Sigmoid colon (tissue), 7 donors: Measurements from ENCODE around the gene RRP9. TPM values are rescaled to one million over a fixed set of nuclear protein-coding genes. Genes with fewer than 3 reads are reported as not detected.

Experiments
- DNase-seq: peaks from one replicate; pipeline ENCODE4 v3.0.0-alpha.2; 2019
- H3K27ac ChIP-seq, 4 donors: fragments of 200-600 bp; sonication (generic); one replicate each; pipeline ENCODE4 v1.5.1; 2016 to 2019; ENCODE audit warnings: mild to moderate bottlenecking in 1 of 4
- H3K27me3 ChIP-seq, 3 donors: fragments of 200-600 bp; sonication (generic); one replicate each; pipeline ENCODE4 v1.5.1; 2019; ENCODE audit warnings: mild to moderate bottlenecking in 1 of 3
- H3K36me3 ChIP-seq, 4 donors: fragments of 200-600 bp; sonication (generic); one replicate each; pipeline ENCODE4 v1.5.1; 2016 to 2019
- H3K4me1 ChIP-seq, 4 donors: fragments of 200-600 bp; sonication (generic); one replicate each; pipeline ENCODE4 v1.5.1; 2017 to 2019
- H3K4me3 ChIP-seq, 4 donors: fragments of 200-600 bp; sonication (generic); one replicate each; pipeline ENCODE4 v1.5.1; 2017 to 2019; ENCODE audit warnings: mild to moderate bottlenecking in 2 of 4, moderate library complexity in 1 of 4
- H3K9me3 ChIP-seq, 4 donors: fragments of 200-600 bp in 3 of 4; sonication (generic) in 3 of 4; one replicate each; pipeline versions ENCODE4 v1.5.1 to v1.6.1; 2013 to 2019
- EP300 ChIP-seq, 4 donors: sonication (generic); formaldehyde crosslinking; IDR thresholded peaks; one replicate each; pipeline ENCODE4 v1.6.1; 2017; ENCODE audit warnings: antibody characterized with exemption in 4 of 4
- POLR2A ChIP-seq, 2 donors: fragments of 450-650 bp; IDR thresholded peaks; one replicate each; pipeline ENCODE4 v1.6.1; 2016; ENCODE audit warnings: antibody characterized with exemption in 2 of 2, mild to moderate bottlenecking in 2 of 2, moderate library complexity in 2 of 2
- POLR2AphosphoS5 ChIP-seq, 4 donors: sonication (generic); formaldehyde crosslinking; IDR thresholded peaks; one replicate each; pipeline ENCODE4 v1.6.1; 2017; ENCODE audit warnings: antibody characterized with exemption in 4 of 4
- WGBS, 2 donors: extraction: QIAGEN DNeasy Blood & Tissue Kit; methylation state at CpG; one replicate each; pipeline ENCODE4 v1.1.7; 2013; 5-methylcytosine and 5-hydroxymethylcytosine counted together
- intact Hi-C: fragments of 100-400 bp; cut with DNase I; formaldehyde crosslinking; loops from one replicate; pipeline ENCODE4 v1.15.1; 2023
- polyA plus RNA-seq, 3 donors: library from polyadenylated mRNA; stranded (reverse); fragments of 200-250 nt; gene quantifications; one replicate each; pipeline ENCODE4 v1.2.3, GENCODE V29; 2013
- total RNA-seq, 4 donors: library from RNA; depleted of rRNA; stranded (reverse); fragments of >200 nt; gene quantifications; one replicate each; pipeline ENCODE4 v1.1.0, GENCODE V29; 2016
- TF ChIP-seq, protein P1 (sequence below), 4 experiments: fragments of 450-650 bp in 3 of 4; fragments of 200-600 bp in 1 of 4; IDR thresholded peaks; one replicate each; pipeline ENCODE4 v1.5.1; 2016 to 2019; ENCODE audit warnings: antibody characterized with exemption in 4 of 4, mild to moderate bottlenecking in 3 of 4, moderate library complexity in 2 of 4
- donor health status: healthy with polysubstance abuse.
- donor health status: Bipolar disorder and iron deficiency.
- donor health status: healthy.

Gene RRP9
- total and polyA plus RNA-seq, 7 donors = 6.4 to 29.0 (median 12.5) TPM

DNA sequence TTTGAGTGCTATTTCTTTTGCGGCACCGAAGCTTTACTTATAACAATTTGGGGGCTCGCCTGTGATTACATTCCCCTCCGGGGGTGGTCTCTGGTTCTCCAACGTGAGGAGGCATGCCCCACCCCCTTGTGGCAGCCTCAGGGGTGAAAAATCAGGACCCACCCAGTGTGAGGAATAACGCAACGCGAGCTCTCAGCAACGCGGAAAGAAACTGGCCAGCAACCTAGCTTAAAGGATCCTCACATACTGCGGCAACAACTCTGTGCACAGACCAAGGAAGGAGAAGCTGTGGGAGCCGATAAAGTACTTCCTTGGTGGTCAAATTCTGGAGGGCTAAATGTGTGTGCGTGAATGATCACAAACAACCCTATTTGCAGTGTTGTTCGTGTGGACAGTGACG, 44.3 kb downstream of the RRP9 start:
- intact Hi-C loops = no loop called here
- Histone ChIP-seq H3K4me3 (no peak overlapping the region), H3K9me3 (no peaks in the 10 kb centered on the region), H3K4me1 (no peaks in the 10 kb centered on the region), H3K27ac (no peak overlapping the region), H3K36me3 (no peaks in the 10 kb centered on the region), H3K27me3 (no peaks in the 10 kb centered on the region)
- 87 to 90% methylated on average over 15 of the region's 15 CpGs for WGBS, 2 donors
- TF ChIP-seq, protein P1, sequence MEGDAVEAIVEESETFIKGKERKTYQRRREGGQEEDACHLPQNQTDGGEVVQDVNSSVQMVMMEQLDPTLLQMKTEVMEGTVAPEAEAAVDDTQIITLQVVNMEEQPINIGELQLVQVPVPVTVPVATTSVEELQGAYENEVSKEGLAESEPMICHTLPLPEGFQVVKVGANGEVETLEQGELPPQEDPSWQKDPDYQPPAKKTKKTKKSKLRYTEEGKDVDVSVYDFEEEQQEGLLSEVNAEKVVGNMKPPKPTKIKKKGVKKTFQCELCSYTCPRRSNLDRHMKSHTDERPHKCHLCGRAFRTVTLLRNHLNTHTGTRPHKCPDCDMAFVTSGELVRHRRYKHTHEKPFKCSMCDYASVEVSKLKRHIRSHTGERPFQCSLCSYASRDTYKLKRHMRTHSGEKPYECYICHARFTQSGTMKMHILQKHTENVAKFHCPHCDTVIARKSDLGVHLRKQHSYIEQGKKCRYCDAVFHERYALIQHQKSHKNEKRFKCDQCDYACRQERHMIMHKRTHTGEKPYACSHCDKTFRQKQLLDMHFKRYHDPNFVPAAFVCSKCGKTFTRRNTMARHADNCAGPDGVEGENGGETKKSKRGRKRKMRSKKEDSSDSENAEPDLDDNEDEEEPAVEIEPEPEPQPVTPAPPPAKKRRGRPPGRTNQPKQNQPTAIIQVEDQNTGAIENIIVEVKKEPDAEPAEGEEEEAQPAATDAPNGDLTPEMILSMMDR (IDR thresholded peaks at IDR 0.05) = no peak
- TF ChIP-seq POLR2A (IDR thresholded peaks at IDR 0.05) (no peak), EP300 (IDR thresholded peaks at IDR 0.05) (no peak), POLR2AphosphoS5 (IDR thresholded peaks at IDR 0.05) (no peak)
- no peak for DNase-seq

DNA sequence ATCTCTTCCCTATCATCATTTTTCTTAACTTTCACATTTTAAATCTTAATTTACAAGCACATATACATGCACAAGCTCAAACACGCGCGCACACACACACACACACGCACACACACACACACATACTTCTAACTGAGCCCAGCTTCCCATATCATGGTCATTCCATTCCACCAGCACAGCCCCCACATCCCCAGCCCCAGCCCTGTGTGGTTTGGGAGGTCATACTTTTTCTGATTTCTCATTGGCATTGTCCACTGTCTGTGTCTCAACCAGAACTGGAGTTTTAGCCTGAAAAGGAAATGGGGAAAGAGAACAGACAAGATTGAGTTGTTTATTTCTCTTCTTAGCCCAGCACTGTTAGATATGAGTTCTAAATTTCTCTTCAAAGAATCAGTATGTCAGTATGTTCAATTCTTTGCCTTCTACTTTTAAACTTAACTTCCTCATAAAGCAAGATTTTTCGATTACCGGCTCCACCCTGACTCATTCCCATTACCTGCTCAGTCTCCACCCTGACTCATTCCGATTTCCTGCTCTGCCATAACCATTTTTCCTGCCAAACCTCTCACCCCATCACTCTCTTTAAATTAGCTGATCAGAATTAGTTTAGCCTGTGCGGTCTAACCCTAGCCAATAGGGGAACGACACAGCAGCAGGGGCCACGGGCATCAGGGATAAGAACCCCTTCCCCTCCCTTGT, 44.9 kb downstream of the RRP9 start:
- no peaks in the 10 kb centered on the region for H3K27me3 ChIP-seq
- H3K4me1 ChIP-seq = no peaks in the 10 kb centered on the region
- intact Hi-C loops = no loop called here
- H3K4me3 ChIP-seq = no peak overlapping the region
- 86 to 90% methylated on average over 10 of the region's 10 CpGs for WGBS, 2 donors
- no peak overlapping the region for H3K27ac ChIP-seq
- no peak for DNase-seq
- H3K36me3 ChIP-seq = no peaks in the 10 kb centered on the region
- TF ChIP-seq, protein P1 (IDR thresholded peaks at IDR 0.05) = no peak
- TF ChIP-seq POLR2AphosphoS5 (IDR thresholded peaks at IDR 0.05) (no peak), EP300 (IDR thresholded peaks at IDR 0.05) (no peak), POLR2A (IDR thresholded peaks at IDR 0.05) (no peak)
- H3K9me3 ChIP-seq = no peaks in the 10 kb centered on the region

DNA sequence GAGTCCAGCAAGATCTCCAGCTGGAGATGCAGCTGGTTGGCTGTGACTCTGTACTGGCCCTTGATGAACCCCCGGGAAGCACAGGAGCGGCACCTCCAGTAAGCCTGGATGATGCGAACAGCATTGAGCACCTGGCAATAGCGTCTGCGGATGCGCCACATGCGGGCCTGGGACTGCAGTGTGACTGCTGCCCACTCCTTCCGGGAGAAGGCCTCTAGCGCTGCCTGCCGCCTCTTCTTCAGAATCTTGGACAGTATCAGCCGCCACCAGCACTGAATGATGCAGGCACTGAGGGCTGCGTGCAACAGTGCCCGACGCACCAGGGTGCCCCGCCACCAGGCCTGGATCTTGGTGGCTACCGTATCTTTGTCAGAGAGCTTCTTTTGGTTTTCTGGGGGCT, 46.8 kb downstream of the RRP9 start:
- Histone ChIP-seq H3K4me1 (no peaks in the 10 kb centered on the region), H3K27ac (no peak overlapping the region), H3K9me3 (no peaks in the 10 kb centered on the region), H3K27me3 (no peaks in the 10 kb centered on the region), H3K36me3 (no peaks in the 10 kb centered on the region), H3K4me3 (no peak overlapping the region)
- 96% methylated on average over 16 of the region's 16 CpGs for WGBS, 2 donors
- TF ChIP-seq POLR2AphosphoS5 (IDR thresholded peaks at IDR 0.05) (no peak), POLR2A (IDR thresholded peaks at IDR 0.05) (no peak), EP300 (IDR thresholded peaks at IDR 0.05) (no peak)
- TF ChIP-seq, protein P1 (IDR thresholded peaks at IDR 0.05) = no peak
- DNase-seq = no peak
- intact Hi-C loops = no loop called here

DNA sequence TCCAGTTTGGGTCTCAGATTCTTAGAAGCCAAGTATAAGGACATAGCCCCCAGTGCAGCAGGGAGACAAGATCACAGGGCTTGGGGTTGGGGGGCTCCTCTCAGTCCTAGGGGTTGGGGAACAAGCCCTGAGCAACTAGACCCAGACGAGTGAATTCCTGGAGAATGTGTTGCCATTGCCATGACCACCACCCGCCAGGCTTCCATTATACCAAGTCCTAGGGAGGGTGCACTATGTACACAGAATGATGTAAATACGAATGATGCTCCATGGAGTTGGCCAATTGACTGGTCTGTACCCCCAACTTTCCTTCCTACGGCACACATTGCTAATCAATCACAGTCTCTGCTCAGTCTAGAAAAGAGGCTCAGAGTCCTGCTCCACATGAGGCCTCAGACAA, 47.3 kb downstream of the RRP9 start:
- intact Hi-C loops = no loop called here
- Histone ChIP-seq H3K27ac (no peak overlapping the region), H3K4me3 (no peak overlapping the region), H3K27me3 (no peaks in the 10 kb centered on the region), H3K36me3 (no peaks in the 10 kb centered on the region), H3K4me1 (no peaks in the 10 kb centered on the region), H3K9me3 (no peaks in the 10 kb centered on the region)
- 89 to 93% methylated on average over 4 of the region's 4 CpGs for WGBS, 2 donors
- no peak for DNase-seq
- TF ChIP-seq, protein P1 (IDR thresholded peaks at IDR 0.05) = no peak
- no peak for TF ChIP-seq EP300 (IDR thresholded peaks at IDR 0.05)
- TF ChIP-seq POLR2A (IDR thresholded peaks at IDR 0.05) = no peak
- TF ChIP-seq POLR2AphosphoS5 (IDR thresholded peaks at IDR 0.05) = no peak
